SU-DHL-6 (cell line): ENCODE results near the gene TTLL9.

Experiments used
- EZH2phosphoT487 ChIP-seq: fragments of 200-600 bp; sonication (generic), shearing (Covaris generic); conservative IDR thresholded peaks from 2 replicates; pipeline ENCODE4 v1.6.1; 2018; ENCODE audit warnings: mild to moderate bottlenecking, antibody characterized with exemption, low read length, moderate library complexity, mixed read lengths
- TF ChIP-seq, protein P1 (sequence below): fragments of 200-600 bp; sonication (generic); IDR thresholded peaks from one replicate; pipeline ENCODE4 v1.5.1; 2017; ENCODE audit warnings: antibody characterized with exemption, mild to moderate bottlenecking, low read length, moderate library complexity; ENCODE audit not compliant: insufficient read depth, poor library complexity, severe bottlenecking

DNA sequence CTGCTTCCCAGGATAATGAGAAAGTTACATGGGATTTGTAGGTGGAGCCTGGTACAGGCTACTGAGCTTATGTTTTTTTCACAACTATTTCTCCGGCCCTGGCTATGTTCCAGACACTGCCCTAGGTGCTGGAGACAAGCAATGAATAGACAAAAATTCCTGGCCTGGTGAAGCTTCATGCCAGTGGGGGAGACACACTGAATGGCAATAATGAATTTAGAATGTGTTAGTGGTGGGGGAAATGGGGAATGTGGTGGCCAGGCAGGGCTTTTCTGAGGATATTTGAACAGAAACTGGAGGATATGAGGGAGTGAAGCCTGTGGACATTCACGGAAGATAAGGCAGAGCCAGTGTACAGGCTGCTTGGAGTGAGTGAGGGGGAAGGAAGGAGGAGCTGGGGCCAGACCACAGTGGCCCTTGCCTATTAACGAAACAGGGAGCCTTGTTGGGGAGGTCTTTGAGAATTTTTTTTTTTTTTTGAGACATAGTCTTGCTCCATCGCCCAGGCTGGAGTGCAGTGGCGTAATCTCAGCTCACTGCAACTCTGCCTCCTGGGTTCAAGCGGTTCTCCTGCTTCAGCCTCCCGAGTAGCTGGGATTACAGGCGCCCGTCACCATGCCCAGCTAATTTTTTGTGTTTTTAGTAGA lies 31.7 kb upstream of the TTLL9 start:
- TF ChIP-seq, protein P1, sequence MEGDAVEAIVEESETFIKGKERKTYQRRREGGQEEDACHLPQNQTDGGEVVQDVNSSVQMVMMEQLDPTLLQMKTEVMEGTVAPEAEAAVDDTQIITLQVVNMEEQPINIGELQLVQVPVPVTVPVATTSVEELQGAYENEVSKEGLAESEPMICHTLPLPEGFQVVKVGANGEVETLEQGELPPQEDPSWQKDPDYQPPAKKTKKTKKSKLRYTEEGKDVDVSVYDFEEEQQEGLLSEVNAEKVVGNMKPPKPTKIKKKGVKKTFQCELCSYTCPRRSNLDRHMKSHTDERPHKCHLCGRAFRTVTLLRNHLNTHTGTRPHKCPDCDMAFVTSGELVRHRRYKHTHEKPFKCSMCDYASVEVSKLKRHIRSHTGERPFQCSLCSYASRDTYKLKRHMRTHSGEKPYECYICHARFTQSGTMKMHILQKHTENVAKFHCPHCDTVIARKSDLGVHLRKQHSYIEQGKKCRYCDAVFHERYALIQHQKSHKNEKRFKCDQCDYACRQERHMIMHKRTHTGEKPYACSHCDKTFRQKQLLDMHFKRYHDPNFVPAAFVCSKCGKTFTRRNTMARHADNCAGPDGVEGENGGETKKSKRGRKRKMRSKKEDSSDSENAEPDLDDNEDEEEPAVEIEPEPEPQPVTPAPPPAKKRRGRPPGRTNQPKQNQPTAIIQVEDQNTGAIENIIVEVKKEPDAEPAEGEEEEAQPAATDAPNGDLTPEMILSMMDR, result no peak
- no peak for TF ChIP-seq EZH2phosphoT487
